ENCODE data around the gene NR1I3.

GRCh38 chr1:161251579-161251978 lies 13.6 kb upstream of the NR1I3 start:
- TF ChIP-seq CTCF (IDR thresholded peaks at IDR 0.05) = no peak
- no peak for TF ChIP-seq EZH2 (IDR thresholded peaks at IDR 0.05; ENCODE audit: borderline replicate concordance, insufficient read depth, low read depth, low read length, poor library complexity, severe bottlenecking)
